ENCODE data around the gene ZNF622. TPM values are rescaled to one million over a fixed set of nuclear protein-coding genes. Genes with fewer than 3 reads are reported as not detected.

Gene ZNF622
- total and polyA plus RNA-seq, 2 of the 13 experiments (the other 11 are each of a cell fraction or from before 2014, with no cell fraction given) = 12.1 to 44.7 TPM

GRCh38 chr5:16465544-16466432, at the start of gene ZNF622 (continued):
- TF ChIP-seq, protein P1, sequence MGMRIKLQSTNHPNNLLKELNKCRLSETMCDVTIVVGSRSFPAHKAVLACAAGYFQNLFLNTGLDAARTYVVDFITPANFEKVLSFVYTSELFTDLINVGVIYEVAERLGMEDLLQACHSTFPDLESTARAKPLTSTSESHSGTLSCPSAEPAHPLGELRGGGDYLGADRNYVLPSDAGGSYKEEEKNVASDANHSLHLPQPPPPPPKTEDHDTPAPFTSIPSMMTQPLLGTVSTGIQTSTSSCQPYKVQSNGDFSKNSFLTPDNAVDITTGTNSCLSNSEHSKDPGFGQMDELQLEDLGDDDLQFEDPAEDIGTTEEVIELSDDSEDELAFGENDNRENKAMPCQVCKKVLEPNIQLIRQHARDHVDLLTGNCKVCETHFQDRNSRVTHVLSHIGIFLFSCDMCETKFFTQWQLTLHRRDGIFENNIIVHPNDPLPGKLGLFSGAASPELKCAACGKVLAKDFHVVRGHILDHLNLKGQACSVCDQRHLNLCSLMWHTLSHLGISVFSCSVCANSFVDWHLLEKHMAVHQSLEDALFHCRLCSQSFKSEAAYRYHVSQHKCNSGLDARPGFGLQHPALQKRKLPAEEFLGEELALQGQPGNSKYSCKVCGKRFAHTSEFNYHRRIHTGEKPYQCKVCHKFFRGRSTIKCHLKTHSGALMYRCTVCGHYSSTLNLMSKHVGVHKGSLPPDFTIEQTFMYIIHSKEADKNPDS (CRISPR knock-in tag; IDR thresholded peaks at IDR 0.05) = no peak
- TF ChIP-seq ZNF605 (CRISPR knock-in tag; IDR thresholded peaks at IDR 0.05) = peak; percentile 59; the same call in 1 of the 2 replicates
- TF ChIP-seq, protein P2, sequence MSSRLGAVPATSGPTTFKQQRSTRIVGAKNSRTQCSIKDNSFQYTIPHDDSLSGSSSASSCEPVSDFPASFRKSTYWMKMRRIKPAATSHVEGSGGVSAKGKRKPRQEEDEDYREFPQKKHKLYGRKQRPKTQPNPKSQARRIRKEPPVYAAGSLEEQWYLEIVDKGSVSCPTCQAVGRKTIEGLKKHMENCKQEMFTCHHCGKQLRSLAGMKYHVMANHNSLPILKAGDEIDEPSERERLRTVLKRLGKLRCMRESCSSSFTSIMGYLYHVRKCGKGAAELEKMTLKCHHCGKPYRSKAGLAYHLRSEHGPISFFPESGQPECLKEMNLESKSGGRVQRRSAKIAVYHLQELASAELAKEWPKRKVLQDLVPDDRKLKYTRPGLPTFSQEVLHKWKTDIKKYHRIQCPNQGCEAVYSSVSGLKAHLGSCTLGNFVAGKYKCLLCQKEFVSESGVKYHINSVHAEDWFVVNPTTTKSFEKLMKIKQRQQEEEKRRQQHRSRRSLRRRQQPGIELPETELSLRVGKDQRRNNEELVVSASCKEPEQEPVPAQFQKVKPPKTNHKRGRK (CRISPR knock-in tag; IDR thresholded peaks at IDR 0.05) = no peak
- TF ChIP-seq ZFY (CRISPR knock-in tag; IDR thresholded peaks at IDR 0.05) = peak; percentile 99
- no peak; the same call in none of the 2 replicates for TF ChIP-seq GPN1 (CRISPR knock-in tag; IDR thresholded peaks at IDR 0.05; ENCODE audit: borderline replicate concordance)
- TF ChIP-seq MIER3 (CRISPR knock-in tag; IDR thresholded peaks at IDR 0.05; ENCODE audit: borderline replicate concordance) = no peak
- TF ChIP-seq NR2F2 (IDR thresholded peaks at IDR 0.05; ENCODE audit: borderline replicate concordance, low read depth) = peak; percentile 45; the same call in 1 of the 2 replicates
- TF ChIP-seq ZNF337 (CRISPR knock-in tag; IDR thresholded peaks at IDR 0.05; ENCODE audit: borderline replicate concordance, low read depth) = no peak
- no peak for TF ChIP-seq GTF3A (CRISPR knock-in tag; conservative IDR thresholded peaks at IDR 0.05)
- peak; percentile 42; the same call in 1 of the 2 replicates for TF ChIP-seq SALL2 (CRISPR knock-in tag; IDR thresholded peaks at IDR 0.05)
- no peak for TF ChIP-seq MZF1 (CRISPR knock-in tag; IDR thresholded peaks at IDR 0.05; ENCODE audit: borderline replicate concordance)
- TF ChIP-seq EED (CRISPR knock-in tag; IDR thresholded peaks at IDR 0.05) = no peak; the same call in 1 of the 2 replicates
- peak; percentile 63 for TF ChIP-seq CREB1 (IDR thresholded peaks at IDR 0.05)
- peak; percentile 84 for TF ChIP-seq CREB1 (CRISPR knock-in tag; IDR thresholded peaks at IDR 0.05)
- TF ChIP-seq ZSCAN5A (CRISPR knock-in tag; IDR thresholded peaks at IDR 0.05; ENCODE audit: borderline replicate concordance) = no peak
- TF ChIP-seq RAD51 (IDR thresholded peaks at IDR 0.05; ENCODE audit: borderline replicate concordance) = no peak
- peak; percentile 81 to 91; a peak in 3 of 4 replicates for TF ChIP-seq HMGXB4 (CRISPR knock-in tag; IDR thresholded peaks at IDR 0.05; ENCODE audit: borderline replicate concordance in 1 of 2, low read depth in 1 of 2)
- TF ChIP-seq ZKSCAN1 (IDR thresholded peaks at IDR 0.05; ENCODE audit: low read length) = 0 out of 2 replicates have a peak, but pooled peaks have one; percentile 39
- TF ChIP-seq, protein P3, sequence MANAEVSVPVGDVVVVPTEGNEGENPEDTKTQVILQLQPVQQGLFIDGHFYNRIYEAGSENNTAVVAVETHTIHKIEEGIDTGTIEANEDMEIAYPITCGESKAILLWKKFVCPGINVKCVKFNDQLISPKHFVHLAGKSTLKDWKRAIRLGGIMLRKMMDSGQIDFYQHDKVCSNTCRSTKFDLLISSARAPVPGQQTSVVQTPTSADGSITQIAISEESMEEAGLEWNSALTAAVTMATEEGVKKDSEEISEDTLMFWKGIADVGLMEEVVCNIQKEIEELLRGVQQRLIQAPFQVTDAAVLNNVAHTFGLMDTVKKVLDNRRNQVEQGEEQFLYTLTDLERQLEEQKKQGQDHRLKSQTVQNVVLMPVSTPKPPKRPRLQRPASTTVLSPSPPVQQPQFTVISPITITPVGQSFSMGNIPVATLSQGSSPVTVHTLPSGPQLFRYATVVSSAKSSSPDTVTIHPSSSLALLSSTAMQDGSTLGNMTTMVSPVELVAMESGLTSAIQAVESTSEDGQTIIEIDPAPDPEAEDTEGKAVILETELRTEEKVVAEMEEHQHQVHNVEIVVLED (CRISPR knock-in tag; IDR thresholded peaks at IDR 0.05; ENCODE audit: borderline replicate concordance) = peak; percentile 93
- TF ChIP-seq ZNF354B (CRISPR knock-in tag; IDR thresholded peaks at IDR 0.05) = no peak

Measured in HepG2 (cell line).